Thoracic aorta (tissue), 2 donors: Measurements from ENCODE around the gene P3R3URF. TPM values are rescaled to one million over a fixed set of nuclear protein-coding genes. Genes with fewer than 3 reads are reported as not detected.

Experiments
- ATAC-seq: fragments of 150-250 bp; one replicate; pipeline ENCODE4 v1.8.0; 2017; ENCODE audit warnings: low read depth; ENCODE audit not compliant: insufficient number of reproducible peaks, low FRiP score
- DNase-seq: peaks from one replicate; pipeline ENCODE4 v3.0.0-alpha.2; 2020; ENCODE audit warnings: low spot score
- H3K27ac ChIP-seq, 2 donors: fragments of 200-600 bp; sonication (generic); 1 replicate in 1 of 2; 2 replicates in 1 of 2; pipeline ENCODE4 v1.5.1; 2016; ENCODE audit warnings: mild to moderate bottlenecking in 2 of 2, moderate library complexity in 2 of 2
- H3K27me3 ChIP-seq: fragments of 200-600 bp; sonication (generic); replicated peaks from 2 replicates; pipeline ENCODE4 v1.6.0; 2016; ENCODE audit warnings: mild to moderate bottlenecking; ENCODE audit not compliant: insufficient read depth
- H3K36me3 ChIP-seq: fragments of 200-600 bp; sonication (generic); one replicate; pipeline ENCODE4 v1.5.1; 2016
- H3K4me1 ChIP-seq, 2 donors: fragments of 200-600 bp; sonication (generic); 1 replicate in 1 of 2; 2 replicates in 1 of 2; pipeline versions ENCODE4 v1.5.1 to v1.6.0; 2016; ENCODE audit warnings: low read depth in 2 of 2, mild to moderate bottlenecking in 1 of 2; ENCODE audit not compliant: control insufficient read depth in 1 of 2
- H3K4me3 ChIP-seq: fragments of 200-600 bp; sonication (generic); 2 replicates; pipeline ENCODE4 v1.5.1; 2016; ENCODE audit warnings: mild to moderate bottlenecking
- H3K9me3 ChIP-seq: fragments of 200-600 bp; sonication (generic); 2 replicates; pipeline ENCODE4 v1.5.1; 2016
- total RNA-seq, 2 donors: library from RNA; depleted of rRNA; stranded (reverse); fragments of >200 nt; gene quantifications; one replicate each; pipeline versions ENCODE4 v1.1.0 to v1.2.3, GENCODE V29; 2016
- TF ChIP-seq, protein P1 (sequence below): fragments of 200-600 bp; sonication (generic); IDR thresholded peaks from one replicate; pipeline ENCODE4 v1.5.1; 2019; ENCODE audit warnings: antibody characterized with exemption

The P3R3URF gene
- total RNA-seq, 2 donors from 2014 or later: not detected

DNA sequence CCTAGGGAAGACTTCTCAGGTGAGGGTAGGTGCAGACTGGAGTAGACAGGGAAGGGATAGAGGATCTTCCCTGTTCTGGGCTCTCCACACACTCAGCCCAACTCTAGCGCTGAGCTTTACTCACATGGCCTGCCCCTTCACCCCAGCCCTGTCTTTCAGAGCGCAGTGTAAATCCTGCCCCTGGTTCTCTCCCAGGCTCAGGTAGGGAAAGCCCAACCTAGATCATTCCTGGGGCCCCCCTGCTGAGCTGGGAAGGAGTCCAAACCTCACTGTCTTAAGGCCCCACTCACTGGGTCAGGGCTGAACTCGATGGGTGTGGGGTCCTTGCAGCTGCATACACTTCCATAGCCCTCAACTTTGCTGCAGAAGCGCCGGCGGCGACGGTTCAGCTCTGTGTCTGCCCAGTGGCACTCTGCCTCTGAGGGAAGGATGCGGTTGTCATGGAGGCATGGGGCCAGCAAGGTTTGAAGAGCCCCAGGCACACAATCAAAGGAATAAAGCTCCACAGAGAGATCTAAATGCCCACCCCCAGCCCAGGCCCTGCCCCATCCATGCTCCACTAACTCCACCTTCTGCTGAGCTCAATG lies 17.8 kb upstream of the P3R3URF start:
- Histone ChIP-seq H3K9me3 (no peaks in the 10 kb centered on the region), H3K36me3 (peaks cover 21% of the 10 kb centered on the region), H3K27ac (no peak overlapping the region), H3K4me1 (peaks cover 14 to 20% of the 10 kb centered on the region in 2 donors), H3K27me3 (no peaks in the 10 kb centered on the region), H3K4me3 (no peak overlapping the region)
- TF ChIP-seq, protein P1, sequence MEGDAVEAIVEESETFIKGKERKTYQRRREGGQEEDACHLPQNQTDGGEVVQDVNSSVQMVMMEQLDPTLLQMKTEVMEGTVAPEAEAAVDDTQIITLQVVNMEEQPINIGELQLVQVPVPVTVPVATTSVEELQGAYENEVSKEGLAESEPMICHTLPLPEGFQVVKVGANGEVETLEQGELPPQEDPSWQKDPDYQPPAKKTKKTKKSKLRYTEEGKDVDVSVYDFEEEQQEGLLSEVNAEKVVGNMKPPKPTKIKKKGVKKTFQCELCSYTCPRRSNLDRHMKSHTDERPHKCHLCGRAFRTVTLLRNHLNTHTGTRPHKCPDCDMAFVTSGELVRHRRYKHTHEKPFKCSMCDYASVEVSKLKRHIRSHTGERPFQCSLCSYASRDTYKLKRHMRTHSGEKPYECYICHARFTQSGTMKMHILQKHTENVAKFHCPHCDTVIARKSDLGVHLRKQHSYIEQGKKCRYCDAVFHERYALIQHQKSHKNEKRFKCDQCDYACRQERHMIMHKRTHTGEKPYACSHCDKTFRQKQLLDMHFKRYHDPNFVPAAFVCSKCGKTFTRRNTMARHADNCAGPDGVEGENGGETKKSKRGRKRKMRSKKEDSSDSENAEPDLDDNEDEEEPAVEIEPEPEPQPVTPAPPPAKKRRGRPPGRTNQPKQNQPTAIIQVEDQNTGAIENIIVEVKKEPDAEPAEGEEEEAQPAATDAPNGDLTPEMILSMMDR: no peak
- ATAC-seq (no peak), DNase-seq (no peak)

DNA sequence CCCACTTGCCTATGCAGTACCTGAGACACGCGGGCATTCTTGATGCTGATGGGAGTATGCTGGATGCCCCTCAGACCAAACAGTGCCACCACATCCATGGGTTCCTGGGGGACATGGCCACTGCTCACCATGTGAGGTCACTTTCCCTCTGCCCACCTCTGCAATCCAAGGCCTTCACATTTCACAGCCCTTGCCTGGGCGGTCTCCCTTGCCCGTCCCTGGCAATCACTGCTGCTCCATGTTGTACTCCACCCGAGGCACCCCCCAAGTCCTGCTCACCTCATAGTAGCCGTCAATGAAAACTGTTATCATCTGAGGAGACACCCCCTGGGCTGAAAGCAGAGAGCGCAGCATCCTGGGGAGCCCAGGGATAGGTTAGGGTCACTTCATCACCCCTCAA lies 17.0 kb upstream of the P3R3URF start:
- DNase-seq (no peak), ATAC-seq (no peak)
- TF ChIP-seq, protein P1: no peak
- Histone ChIP-seq H3K4me3 (no peak overlapping the region), H3K27ac (no peak overlapping the region), H3K4me1 (peaks cover 11 to 15% of the 10 kb centered on the region in 2 donors), H3K9me3 (no peaks in the 10 kb centered on the region), H3K36me3 (peaks cover 21% of the 10 kb centered on the region), H3K27me3 (no peaks in the 10 kb centered on the region)

DNA sequence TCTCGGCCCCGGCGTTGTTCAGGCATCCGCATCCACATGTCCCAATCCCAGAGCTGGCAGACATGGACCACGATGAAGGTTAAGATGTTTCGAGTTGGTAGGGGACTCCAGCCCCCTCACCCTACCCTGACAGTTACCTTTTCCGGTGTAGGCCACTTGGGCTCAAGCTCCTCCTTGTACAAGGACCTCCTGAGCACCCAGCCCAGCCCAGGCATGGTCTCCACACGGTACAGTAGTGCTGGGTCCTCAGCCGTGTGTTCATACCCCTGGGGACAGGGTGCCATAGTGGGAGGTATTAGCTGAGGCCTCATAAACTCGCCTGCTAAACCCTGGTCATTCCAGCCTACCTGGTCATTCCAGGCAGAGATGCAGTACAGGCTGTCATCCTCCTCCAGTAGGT lies 15.9 kb upstream of the P3R3URF start:
- Histone ChIP-seq H3K36me3 (peaks cover 27% of the 10 kb centered on the region), H3K4me1 (peaks cover 5 to 7% of the 10 kb centered on the region in 2 donors), H3K27me3 (no peaks in the 10 kb centered on the region), H3K27ac (no peak overlapping the region), H3K9me3 (no peaks in the 10 kb centered on the region), H3K4me3 (no peak overlapping the region)
- TF ChIP-seq, protein P1: no peak
- DNase-seq (no peak), ATAC-seq (no peak)

DNA sequence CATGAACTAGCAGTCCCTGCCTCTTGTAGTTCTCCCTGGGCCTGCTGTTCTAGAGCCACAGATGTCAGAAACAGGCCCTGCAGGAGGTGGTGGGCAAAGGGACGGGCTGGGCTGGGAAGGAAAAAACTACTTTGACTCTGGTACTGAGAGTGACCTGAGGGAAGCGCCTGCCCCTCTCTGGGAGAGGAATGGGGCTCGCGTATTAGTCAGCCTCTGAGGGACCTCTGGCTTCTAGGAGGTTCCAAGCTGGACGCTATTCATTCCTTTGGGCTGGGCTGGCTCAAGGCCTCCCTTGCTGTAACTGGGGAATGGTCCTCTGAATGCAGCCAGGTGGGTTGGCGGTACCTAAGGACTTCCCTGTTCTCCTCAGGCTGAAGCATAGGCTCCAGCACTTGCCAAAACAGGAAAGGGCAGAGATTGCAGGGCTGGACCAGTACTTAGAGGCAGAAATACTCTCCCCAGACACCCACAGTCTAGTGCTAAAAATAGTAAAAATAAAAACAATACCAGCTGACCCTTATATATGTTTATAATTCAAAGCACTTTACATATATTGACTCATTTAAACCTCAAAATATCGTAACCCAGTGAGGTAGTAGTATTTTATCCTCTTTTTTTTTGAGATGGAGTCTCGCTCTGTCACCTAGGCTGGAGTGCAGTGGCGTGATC lies 14.9 kb upstream of the P3R3URF start:
- H3K27ac ChIP-seq: peak overlapping the region in 1 of 2 donors; percentile 60
- no peak for DNase-seq
- TF ChIP-seq, protein P1: no peak

DNA sequence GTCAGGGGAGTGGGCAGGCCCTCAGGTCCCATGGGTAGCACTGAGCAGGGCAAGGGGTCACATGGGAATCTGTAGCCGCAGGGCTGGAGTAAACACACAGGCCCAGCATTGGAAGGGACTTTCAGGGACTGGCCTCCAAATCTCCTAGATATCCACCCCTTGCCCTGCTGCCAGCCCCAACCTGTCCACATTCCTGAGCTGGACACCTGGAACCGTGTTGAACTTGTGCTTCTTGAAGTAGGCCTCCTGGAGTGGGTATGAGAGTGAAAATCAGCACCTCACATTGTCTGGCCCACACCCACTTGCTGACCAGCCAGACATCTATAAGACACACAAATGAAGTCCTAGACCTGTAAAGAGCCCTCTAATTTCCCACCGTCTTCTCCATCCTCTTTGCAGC lies 14.3 kb upstream of the P3R3URF start:
- ATAC-seq: no peak
- Histone ChIP-seq H3K4me3 (no peak overlapping the region), H3K36me3 (peaks cover 23% of the 10 kb centered on the region)

More for the DNA sequence above, 14.9 kb upstream of the P3R3URF start:
- ATAC-seq: no peak
- peaks cover 27% of the 10 kb centered on the region for H3K36me3 ChIP-seq
- H3K4me3 ChIP-seq: no peak overlapping the region
- no peaks in the 10 kb centered on the region for H3K9me3 ChIP-seq
- no peaks in the 10 kb centered on the region for H3K27me3 ChIP-seq
- peaks cover 0 to 4% of the 10 kb centered on the region in 2 donors for H3K4me1 ChIP-seq

More for the DNA sequence above, 14.3 kb upstream of the P3R3URF start:
- peaks cover 0 to 4% of the 10 kb centered on the region in 2 donors for H3K4me1 ChIP-seq
- peak overlapping the region in 1 of 2 donors; percentile 60 for H3K27ac ChIP-seq
- no peaks in the 10 kb centered on the region for H3K27me3 ChIP-seq
- H3K9me3 ChIP-seq: no peaks in the 10 kb centered on the region
- DNase-seq: no peak
- TF ChIP-seq, protein P1: no peak
